Vagina (tissue), 2 donors: Measurements from ENCODE around the gene COTL1.

Source experiments
- POLR2A ChIP-seq, 2 donors: fragments of 450-650 bp; IDR thresholded peaks; one replicate each; pipeline ENCODE4 v1.6.1; 2017; ENCODE audit warnings: antibody characterized with exemption in 2 of 2, mild to moderate bottlenecking in 2 of 2, moderate library complexity in 2 of 2
- POLR2AphosphoS5 ChIP-seq, 2 donors: sonication (generic); formaldehyde crosslinking; IDR thresholded peaks; one replicate each; pipeline ENCODE4 v1.9.0; 2017; ENCODE audit warnings: antibody characterized with exemption in 2 of 2, mild to moderate bottlenecking in 2 of 2, low read depth in 1 of 2; ENCODE audit not compliant: insufficient read depth in 1 of 2
- TF ChIP-seq, protein P1 (sequence below), 3 experiments: fragments of 450-650 bp in 2 of 3; fragments of 200-600 bp in 1 of 3; sonication (generic) in 1 of 3; IDR thresholded peaks; one replicate each; pipeline ENCODE4 v1.5.1; 2017 to 2019; ENCODE audit warnings: antibody characterized with exemption in 3 of 3, mild to moderate bottlenecking in 2 of 3, moderate library complexity in 2 of 3

GRCh38 chr16:84594725-84595038 is 23.2 kb downstream of the COTL1 start:
- TF ChIP-seq, protein P1, sequence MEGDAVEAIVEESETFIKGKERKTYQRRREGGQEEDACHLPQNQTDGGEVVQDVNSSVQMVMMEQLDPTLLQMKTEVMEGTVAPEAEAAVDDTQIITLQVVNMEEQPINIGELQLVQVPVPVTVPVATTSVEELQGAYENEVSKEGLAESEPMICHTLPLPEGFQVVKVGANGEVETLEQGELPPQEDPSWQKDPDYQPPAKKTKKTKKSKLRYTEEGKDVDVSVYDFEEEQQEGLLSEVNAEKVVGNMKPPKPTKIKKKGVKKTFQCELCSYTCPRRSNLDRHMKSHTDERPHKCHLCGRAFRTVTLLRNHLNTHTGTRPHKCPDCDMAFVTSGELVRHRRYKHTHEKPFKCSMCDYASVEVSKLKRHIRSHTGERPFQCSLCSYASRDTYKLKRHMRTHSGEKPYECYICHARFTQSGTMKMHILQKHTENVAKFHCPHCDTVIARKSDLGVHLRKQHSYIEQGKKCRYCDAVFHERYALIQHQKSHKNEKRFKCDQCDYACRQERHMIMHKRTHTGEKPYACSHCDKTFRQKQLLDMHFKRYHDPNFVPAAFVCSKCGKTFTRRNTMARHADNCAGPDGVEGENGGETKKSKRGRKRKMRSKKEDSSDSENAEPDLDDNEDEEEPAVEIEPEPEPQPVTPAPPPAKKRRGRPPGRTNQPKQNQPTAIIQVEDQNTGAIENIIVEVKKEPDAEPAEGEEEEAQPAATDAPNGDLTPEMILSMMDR (IDR thresholded peaks at IDR 0.05) = no peak
- TF ChIP-seq POLR2A (IDR thresholded peaks at IDR 0.05) (no peak), POLR2AphosphoS5 (IDR thresholded peaks at IDR 0.05; ENCODE audit: insufficient read depth in 1 of 2, low read depth in 1 of 2) (no peak)
